HG03565 (cell line): ENCODE measurements around the gene SUN1.
A peak's percentile ranks its signal among the peaks of the same experiment; 100 is the strongest.
"Not testable (repeated sequence)": the region's sequence is repeated elsewhere in the genome, so short reads cannot be mapped to it uniquely, and the experiment has no call there.

Experiments
- ATAC-seq: cut with Tn5 transposase; IDR thresholded peaks from one replicate; pipeline ENCODE4 v1.9.1; 2021; ENCODE audit warnings: mild to moderate bottlenecking, moderate library complexity; ENCODE audit not compliant: unreplicated experiment

SUN1 gene

GRCh38 chr7:916291-916941, 84.1 kb downstream of the SUN1 start:
- ATAC-seq: no peak

- ATAC-seq: no peak
Measured at GRCh38 chr7:917255-918117, 85.2 kb downstream of the SUN1 start.

DNA sequence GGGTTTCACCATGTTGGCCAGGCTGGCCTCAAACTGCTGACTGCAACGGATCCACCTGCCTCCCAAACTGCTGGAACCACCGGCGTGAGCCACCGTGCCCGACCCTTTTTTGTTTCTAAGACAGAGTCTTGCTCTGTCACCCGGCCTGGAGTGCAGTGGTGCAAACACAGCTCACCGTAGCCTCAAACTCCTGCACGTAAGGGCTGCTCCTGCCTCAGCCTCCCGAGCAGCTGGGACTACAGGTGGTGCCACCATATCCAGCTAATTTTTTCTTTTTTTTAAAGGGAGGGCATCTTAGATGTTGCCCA, 85.8 kb downstream of the SUN1 start:
- ATAC-seq: no peak

- ATAC-seq: no peak
Measured at GRCh38 chr7:918441-919113, 86.3 kb downstream of the SUN1 start.

DNA sequence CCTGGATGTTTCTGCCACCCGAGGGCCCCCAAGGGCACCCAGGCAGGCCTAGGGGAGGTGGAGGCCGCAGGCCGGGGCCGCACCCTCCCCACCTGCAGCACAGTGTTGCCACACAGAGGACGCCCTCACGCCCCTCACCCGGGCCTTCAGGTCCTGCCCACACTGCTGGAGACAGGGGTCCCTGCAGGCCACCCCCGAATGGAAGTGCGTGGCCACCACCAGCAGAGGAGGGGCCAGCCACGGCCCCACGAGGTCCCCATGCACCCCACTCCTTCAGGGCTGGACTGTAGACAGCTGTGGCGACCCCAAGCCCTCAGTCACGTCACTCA, 86.8 kb downstream of the SUN1 start:
- ATAC-seq: no peak

GRCh38 chr7:919924-920341, 87.7 kb downstream of the SUN1 start:
- ATAC-seq: no peak

DNA sequence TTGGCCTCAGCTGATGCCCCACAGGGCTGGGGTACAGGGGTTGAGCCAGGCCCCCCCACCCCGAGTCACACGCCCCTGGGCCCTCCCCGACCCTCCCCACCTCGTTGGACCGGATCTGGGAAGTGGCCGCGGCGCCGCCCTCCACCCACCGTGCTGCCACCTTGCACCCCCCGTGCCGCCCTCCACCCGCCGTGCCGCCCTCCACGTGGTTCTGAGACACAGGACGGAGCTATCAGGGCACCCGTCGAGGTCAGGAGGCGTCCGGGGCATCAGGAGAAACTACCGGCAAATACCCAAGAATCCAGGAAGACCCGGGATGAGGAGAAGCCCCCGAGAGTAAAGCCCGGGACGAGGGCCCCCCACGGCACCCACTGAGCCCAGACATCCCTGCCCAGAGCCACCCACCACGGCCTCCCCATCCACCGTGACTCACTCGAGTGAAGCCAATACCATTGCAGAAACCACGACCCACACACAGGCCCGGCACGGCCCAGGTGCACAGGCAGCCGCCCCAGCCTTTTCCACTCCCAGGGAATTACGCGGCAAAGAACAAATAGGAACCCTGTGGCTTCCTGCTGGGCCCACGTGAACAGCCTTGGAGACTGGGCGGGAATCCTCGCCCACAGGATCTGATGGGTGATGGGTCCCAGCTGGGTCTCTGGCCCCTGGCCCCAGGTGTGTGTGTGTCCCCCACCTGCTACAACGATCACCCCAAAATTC, 88.2 kb downstream of the SUN1 start:
- ATAC-seq: no peak

DNA sequence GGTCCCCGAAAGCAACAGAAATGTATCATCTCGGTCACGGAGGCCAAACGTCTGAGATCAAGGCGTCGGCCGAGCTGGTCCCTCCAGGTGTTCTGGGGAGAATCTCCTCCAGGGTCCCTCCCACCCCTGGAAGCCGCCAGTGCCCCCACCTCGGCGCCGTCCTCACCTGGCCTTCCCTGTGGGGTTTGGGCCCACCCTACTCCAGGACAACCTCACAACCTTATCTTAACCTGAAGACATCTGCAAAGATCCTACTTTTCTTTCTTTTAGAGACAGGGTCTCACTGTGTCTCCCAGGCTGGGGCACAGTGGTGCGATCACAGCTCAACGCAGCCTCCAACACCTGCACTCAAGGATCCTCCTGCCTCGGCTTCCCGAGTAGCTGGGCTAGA, 88.8 kb downstream of the SUN1 start:
- no peak for ATAC-seq

DNA sequence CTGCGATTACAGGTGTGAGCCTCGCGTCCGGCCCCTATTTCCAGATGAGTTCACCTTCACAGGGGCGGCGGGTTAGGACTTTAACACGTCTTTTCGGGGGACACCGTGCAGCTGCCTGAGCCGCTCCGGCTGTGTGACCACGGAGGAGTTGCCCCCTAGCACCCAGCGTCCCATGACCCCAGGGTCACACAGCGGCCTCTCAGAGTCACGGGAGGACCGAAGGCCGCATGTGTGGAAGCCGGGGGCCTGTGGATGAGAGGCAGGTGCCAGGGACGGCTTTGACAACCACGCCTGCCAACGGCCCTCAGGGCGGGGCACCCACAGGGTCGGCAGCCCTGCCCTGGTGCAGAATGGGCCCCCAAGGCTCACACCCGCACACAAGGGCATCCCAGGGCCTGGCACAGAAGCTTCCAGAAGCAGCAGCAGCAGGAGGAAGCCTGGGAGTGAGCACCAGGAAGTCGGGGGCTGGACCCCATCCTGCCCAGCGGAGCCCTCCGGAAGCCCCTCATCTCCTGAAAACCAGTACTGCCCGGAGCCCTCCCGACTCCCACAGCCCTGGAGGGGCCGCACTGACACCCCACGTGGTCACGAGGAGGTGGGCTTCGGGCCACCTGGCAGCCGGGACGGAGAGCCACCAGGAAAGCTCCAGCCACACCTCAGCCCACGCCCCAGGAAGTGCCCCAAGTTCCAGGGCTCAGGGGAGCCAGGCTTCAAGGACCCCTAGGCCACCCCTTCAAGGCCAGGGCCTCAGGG, 89.5 kb downstream of the SUN1 start:
- ATAC-seq: no peak

DNA sequence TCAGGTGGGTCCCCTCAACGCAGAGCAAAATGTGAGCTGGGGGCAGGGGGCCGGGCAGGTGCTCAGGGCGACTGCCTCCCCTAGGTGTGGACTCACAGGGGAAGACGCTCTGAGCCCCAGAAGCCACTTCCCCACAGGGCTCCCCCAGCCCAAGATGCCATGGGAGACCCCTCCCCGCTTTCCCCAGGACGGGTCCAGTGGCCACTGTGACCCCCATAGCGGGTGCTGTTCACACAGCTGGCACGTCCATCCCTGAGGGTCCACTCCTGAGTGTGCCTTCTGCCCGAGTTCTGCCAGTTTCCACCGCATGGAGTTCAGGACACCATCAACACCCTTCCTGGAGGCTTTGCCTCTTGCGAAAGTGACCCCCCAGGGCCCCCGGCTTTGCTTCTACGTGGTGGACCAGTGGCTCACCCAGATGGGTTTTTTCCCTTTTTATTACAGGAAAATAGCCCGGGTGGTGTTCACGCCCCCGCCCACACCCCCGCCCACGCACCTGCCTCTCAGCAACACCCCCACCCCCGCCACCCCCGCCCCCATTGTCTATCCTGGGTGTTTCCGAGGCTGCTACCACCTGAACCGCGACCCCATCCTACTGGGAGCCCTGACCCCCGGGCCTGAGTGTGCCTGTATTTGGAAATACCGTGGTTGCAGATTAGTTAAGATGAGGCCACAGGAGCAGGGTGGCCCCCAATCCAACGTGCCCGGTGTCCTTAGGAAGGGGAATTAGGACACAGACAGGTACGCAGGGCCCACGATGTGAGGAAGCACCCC, 90.2 kb downstream of the SUN1 start:
- ATAC-seq: no peak

DNA sequence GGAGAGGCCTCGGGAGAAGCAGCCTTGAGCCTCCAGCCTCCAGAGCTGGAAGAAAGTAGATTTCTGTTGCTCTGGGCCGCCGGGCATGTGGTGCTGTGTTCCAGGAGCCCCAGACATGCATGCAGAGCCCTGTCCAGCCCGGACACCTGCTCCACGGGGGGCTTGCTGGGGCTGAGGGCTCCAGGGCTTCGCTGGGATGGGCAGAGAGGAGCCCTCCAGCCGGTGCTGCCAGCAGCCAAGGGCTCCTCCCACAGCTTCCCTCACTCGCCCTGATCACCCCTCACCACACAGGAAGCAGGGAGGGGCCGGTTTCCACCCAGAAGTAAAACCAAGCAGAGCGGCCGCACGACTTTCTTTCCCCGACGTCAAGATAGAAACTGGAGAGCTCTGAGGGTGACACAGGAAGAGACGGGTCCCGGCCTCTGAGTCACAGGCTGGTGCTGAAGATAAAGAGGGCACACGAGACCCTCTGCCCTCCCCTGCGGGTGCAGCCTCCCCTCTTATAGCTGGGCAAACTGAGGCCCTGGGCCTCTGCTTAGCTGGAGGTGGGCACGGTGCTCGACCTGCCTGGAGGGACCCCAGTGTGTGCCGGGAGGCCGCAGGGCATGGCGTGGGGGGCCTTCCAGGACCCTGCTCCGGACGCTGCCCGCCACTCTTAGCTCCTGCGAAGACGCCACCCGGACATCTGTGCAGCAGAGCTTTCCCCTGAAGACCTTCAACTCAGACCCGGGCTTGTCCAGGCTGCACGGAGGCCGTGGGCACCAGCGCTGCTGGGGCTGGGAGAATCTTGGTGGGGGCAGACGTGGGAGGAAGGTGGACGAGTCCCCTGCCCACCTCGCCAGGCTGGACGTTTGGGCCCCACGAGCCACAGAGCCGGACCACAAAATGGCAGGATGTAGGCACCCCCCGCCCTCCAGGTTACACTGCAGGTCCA, 91.1 kb downstream of the SUN1 start:
- ATAC-seq: peak; percentile 70

- ATAC-seq: not testable (repeated sequence)
Measured at GRCh38 chr7:924042-924441, 91.8 kb downstream of the SUN1 start.
